ENCODE results near the gene TAF1D. TPM values are rescaled to one million over a fixed set of nuclear protein-coding genes. Genes with fewer than 3 reads are reported as not detected.

Gene TAF1D, protein sequence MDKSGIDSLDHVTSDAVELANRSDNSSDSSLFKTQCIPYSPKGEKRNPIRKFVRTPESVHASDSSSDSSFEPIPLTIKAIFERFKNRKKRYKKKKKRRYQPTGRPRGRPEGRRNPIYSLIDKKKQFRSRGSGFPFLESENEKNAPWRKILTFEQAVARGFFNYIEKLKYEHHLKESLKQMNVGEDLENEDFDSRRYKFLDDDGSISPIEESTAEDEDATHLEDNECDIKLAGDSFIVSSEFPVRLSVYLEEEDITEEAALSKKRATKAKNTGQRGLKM
- 100 to 1,000 TPM in 1 of 4 donors, 10 to 100 TPM in 3; 28.3 to 114 (median 58.1) TPM for total RNA-seq

DNA sequence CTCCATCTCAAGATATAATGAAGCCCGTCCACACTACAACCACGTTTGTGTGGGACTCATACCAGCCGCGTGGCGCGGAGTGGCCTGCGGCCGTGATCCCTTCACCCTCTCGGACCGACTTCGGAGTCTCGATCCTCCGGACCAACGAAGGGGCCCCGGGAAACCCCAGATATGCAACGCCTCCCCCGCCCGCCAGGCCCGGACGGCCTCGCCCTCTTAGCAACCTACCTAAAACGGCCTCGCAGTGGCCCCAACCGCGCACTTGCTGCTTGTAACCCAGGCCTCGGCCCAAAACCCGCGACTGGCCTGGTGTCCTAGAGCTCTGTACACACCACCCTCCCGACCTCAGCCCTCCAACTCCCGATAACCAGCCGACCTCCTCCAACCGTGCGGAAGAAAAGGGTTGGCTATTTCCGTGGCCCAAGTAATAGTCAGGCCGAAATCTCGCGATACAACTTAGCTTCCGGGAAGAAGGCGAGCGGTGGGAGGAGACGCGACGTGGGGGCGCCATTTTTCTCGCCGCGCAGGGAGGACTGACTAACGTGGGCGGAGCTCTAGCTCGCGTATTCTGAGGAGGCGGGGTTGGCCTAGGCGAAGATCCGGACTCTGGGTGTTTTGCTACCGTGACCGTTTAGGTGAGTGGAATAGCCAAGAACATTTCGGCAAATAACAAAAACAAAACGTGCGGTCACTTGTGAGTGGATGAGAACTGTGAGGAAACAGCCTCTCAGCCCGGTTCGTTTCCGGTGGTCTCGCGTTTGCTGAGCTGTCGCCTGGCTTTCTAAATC is at the start of gene TAF1D, which contains the start of gene C11orf54:
Gene TAF1D (minus strand): TSS at position 402 of the 788 bp plus-strand sequence. CDS start 2,191 bp downstream, outside the sequence.
Gene C11orf54 (plus strand): TSS at position 579 of the 788 bp plus-strand sequence. CDS start 5,722 bp downstream, outside the sequence.
- Histone ChIP-seq H3K4me3 (peak within 1 kb of the TSS; percentile 74 to 84), H3K27me3 (no peaks in the 10 kb centered on the region), H3K4me1 (peaks cover 20 to 74% (median 22%) of the 10 kb centered on the region in 3 donors), H3K36me3 (peaks cover 0 to 36% of the 10 kb centered on the region in 2 donors), H3K9me3 (no peaks in the 10 kb centered on the region), H3K27ac (peak within 1 kb of the TSS; percentile 93 to 99 (median 96))
- 0% methylated on average over 6 to 18 of the region's 65 CpGs for WGBS, 2 donors (ENCODE audit: low coverage in 1 of 2)
- TF ChIP-seq, protein P1, sequence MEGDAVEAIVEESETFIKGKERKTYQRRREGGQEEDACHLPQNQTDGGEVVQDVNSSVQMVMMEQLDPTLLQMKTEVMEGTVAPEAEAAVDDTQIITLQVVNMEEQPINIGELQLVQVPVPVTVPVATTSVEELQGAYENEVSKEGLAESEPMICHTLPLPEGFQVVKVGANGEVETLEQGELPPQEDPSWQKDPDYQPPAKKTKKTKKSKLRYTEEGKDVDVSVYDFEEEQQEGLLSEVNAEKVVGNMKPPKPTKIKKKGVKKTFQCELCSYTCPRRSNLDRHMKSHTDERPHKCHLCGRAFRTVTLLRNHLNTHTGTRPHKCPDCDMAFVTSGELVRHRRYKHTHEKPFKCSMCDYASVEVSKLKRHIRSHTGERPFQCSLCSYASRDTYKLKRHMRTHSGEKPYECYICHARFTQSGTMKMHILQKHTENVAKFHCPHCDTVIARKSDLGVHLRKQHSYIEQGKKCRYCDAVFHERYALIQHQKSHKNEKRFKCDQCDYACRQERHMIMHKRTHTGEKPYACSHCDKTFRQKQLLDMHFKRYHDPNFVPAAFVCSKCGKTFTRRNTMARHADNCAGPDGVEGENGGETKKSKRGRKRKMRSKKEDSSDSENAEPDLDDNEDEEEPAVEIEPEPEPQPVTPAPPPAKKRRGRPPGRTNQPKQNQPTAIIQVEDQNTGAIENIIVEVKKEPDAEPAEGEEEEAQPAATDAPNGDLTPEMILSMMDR (IDR thresholded peaks at IDR 0.05): peak in 1 of 4 experiments; percentile 34
- TF ChIP-seq EP300 (IDR thresholded peaks at IDR 0.05) (no peak), POLR2A (IDR thresholded peaks at IDR 0.05) (peak; percentile 90 to 91), POLR2AphosphoS5 (IDR thresholded peaks at IDR 0.05) (peak; percentile 99)
- peak; percentile 97 for ATAC-seq

DNA sequence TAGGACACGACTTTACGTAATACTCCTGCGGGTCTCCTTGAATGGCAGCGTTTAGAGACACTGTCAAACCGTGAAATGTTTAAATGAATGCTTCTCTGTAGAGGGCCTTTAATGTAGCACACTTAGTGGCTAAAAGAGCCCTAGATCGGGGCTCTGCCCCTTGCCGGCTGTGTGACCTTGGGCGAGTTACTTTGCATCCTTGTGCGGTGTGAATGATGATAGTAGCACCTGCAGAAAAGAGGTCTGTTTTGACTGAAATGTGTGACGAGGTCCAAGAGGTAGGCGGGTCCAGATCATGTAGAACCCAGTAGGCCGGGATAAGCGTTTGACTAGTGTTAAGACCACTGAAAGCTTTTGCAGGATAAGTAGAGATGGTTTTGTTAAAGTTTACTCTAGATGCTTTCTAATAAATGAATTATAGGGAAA is 43.7 kb upstream of the TAF1D start:
- Histone ChIP-seq H3K27ac (peak overlapping the region; percentile 93 to 97 (median 95)), H3K9me3 (no peaks in the 10 kb centered on the region), H3K27me3 (no peaks in the 10 kb centered on the region), H3K4me3 (peak overlapping the region; percentile 62 to 93), H3K4me1 (peaks cover 9 to 51% (median 13%) of the 10 kb centered on the region in 3 donors), H3K36me3 (peaks cover 0 to 21% of the 10 kb centered on the region in 2 donors)
- no peak for TF ChIP-seq EP300 (IDR thresholded peaks at IDR 0.05)
- TF ChIP-seq, protein P1 (IDR thresholded peaks at IDR 0.05): peak in 1 of 4 experiments; percentile 2
- WGBS, 2 donors (ENCODE audit: low coverage in 1 of 2): 0% methylated on average over 6 to 9 of the region's 13 CpGs
- ATAC-seq: no peak

DNA sequence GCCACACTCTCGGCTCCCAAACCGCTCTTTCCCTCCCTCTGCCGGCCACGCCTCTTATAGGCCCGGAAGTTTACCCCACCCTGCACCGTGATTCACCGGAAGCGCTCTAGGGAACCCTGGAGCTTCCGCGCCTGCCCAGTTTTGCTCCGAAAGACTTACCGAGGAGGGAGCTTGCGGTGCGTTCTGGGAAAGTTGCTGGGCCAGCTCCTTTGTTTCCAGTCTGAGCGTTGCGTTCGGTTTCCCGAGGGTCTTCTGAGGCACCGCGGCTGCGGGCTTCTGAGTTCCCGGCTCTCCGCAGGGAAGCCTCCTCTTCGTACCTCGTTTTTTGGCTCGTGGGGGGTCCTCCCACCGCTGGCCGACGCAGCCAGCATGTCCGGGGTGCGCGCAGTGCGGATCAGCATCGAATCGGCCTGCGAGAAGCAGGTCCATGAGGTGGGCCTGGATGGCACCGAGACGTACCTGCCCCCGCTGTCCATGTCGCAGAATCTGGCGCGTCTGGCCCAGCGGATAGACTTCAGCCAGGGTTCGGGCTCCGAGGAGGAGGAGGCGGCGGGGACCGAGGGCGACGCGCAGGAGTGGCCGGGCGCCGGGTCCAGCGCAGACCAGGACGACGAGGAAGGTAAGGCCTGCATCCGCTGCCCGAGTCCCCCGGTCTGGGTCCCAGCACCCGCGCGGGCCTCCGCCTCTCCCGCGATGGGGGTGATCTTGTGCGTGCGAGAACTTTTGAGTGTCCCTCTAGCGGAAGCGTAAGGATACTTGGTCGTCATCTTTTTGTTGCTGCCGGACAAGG is 43.0 kb upstream of the TAF1D start, which contains the start of gene MED17:
Gene MED17 (plus strand): TSS at position 138 of the 790 bp plus-strand sequence. CDS start 232 bp downstream, at position 370.
- WGBS, 2 donors (ENCODE audit: low coverage in 1 of 2): 0% methylated on average over 19 to 31 of the region's 72 CpGs
- Histone ChIP-seq H3K4me1 (peaks cover 9 to 50% (median 13%) of the 10 kb centered on the region in 3 donors), H3K9me3 (no peaks in the 10 kb centered on the region), H3K4me3 (peak within 1 kb of the TSS; percentile 62 to 93), H3K27ac (peak within 1 kb of the TSS; percentile 93 to 97 (median 95)), H3K36me3 (peaks cover 0 to 16% of the 10 kb centered on the region in 2 donors), H3K27me3 (no peaks in the 10 kb centered on the region)
- peak; percentile 99 for ATAC-seq
- peak; percentile 93 for TF ChIP-seq POLR2AphosphoS5 (IDR thresholded peaks at IDR 0.05)
- no peak for TF ChIP-seq EP300 (IDR thresholded peaks at IDR 0.05)
- TF ChIP-seq, protein P1 (IDR thresholded peaks at IDR 0.05): peak; percentile 33 to 61 (median 50)
- TF ChIP-seq POLR2A (IDR thresholded peaks at IDR 0.05): peak; percentile 66 to 70

DNA sequence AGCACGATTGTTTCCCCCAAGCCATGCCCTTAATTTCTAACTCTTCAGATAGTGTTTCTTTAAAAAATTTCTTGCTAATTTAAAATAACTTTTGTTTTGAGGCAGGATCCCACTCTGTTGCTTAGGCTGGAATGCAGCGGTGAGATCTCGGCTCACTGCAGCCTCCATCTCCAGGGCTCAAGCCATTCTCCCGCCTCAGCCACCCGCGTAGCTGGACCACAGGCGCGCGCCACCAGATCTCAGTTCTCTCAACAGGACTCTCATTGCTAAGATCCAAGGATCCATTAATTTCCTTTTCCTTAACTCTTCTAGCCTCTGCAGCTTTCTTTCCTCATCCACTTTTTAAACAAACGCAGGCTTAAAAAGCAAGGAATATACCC is 42.5 kb upstream of the TAF1D start:
- H3K27ac ChIP-seq: peak overlapping the region in 3 of 4 donors; percentile 95 to 97 (median 95)
- H3K36me3 ChIP-seq: peaks cover 0 to 10% of the 10 kb centered on the region in 2 donors
- WGBS, 2 donors (ENCODE audit: low coverage in 1 of 2): 0 to 1% methylated on average over 10 of the region's 10 CpGs
- no peaks in the 10 kb centered on the region for H3K27me3 ChIP-seq
- peaks cover 9 to 44% (median 13%) of the 10 kb centered on the region in 3 donors for H3K4me1 ChIP-seq
- peak; percentile 58 for ATAC-seq
- no peaks in the 10 kb centered on the region for H3K9me3 ChIP-seq
- TF ChIP-seq, protein P1 (IDR thresholded peaks at IDR 0.05): no peak
- TF ChIP-seq POLR2AphosphoS5 (IDR thresholded peaks at IDR 0.05): no peak
- no peak for TF ChIP-seq EP300 (IDR thresholded peaks at IDR 0.05)
- TF ChIP-seq POLR2A (IDR thresholded peaks at IDR 0.05): no peak
- peak overlapping the region; percentile 62 to 93 for H3K4me3 ChIP-seq

Data from gastroesophageal sphincter (tissue), 4 donors.